BLaER1 (cell line): ENCODE results near the gene ANKRD30BL.
"Not testable (repeated sequence)": the region's sequence is repeated elsewhere in the genome, so short reads cannot be mapped to it uniquely, and the experiment has no call there.

Experiments used
- H3K27ac ChIP-seq: shearing (Covaris generic); formaldehyde crosslinking; 2 replicates; pipeline ENCODE4 v1.8.1; 2022
- H3K27me3 ChIP-seq: shearing (Covaris generic); formaldehyde crosslinking; 2 replicates; pipeline ENCODE4 v1.8.1; 2022
- H3K36me3 ChIP-seq: shearing (Covaris generic); formaldehyde crosslinking; 2 replicates; pipeline ENCODE4 v1.8.1; 2022
- H3K4me1 ChIP-seq: shearing (Covaris generic); formaldehyde crosslinking; 2 replicates; pipeline ENCODE4 v1.8.1; 2022
- H3K4me2 ChIP-seq: shearing (Covaris generic); formaldehyde crosslinking; 2 replicates; pipeline ENCODE4 v1.8.1; 2022
- H3K4me3 ChIP-seq: shearing (Covaris generic); formaldehyde crosslinking; 2 replicates; pipeline ENCODE4 v1.8.1; 2022
- H3K9ac ChIP-seq: shearing (Covaris generic); formaldehyde crosslinking; 2 replicates; pipeline ENCODE4 v1.8.1; 2022
- H3K9me3 ChIP-seq: shearing (Covaris generic); formaldehyde crosslinking; 2 replicates; pipeline ENCODE4 v1.8.1; 2022
- H4K20me1 ChIP-seq: shearing (Covaris generic); formaldehyde crosslinking; 2 replicates; pipeline ENCODE4 v1.8.1; 2022

Gene ANKRD30BL

GRCh38 chr2:132161161-132162124 is at the start of gene ANKRD30BL:
TSS of gene ANKRD30BL (minus strand) at chr2:132161952. CDS start at chr2:132161705, 247 bp downstream.
- H3K36me3 ChIP-seq, H3K4me2 ChIP-seq, H3K9ac ChIP-seq, H3K27ac ChIP-seq, H4K20me1 ChIP-seq, H3K4me3 ChIP-seq, H3K27me3 ChIP-seq, H3K4me1 ChIP-seq: not testable (repeated sequence)
- H3K9me3 ChIP-seq = peaks cover 11% of the 10 kb centered on the region

- not testable (repeated sequence) for H3K9me3 ChIP-seq, H3K4me1 ChIP-seq, H3K36me3 ChIP-seq, H3K27ac ChIP-seq, H3K9ac ChIP-seq, H4K20me1 ChIP-seq, H3K4me3 ChIP-seq, H3K27me3 ChIP-seq
- H3K4me2 ChIP-seq = peak overlapping the region; percentile 22; the same call in 1 of the 2 replicates
These were observed 41.1 kb upstream of the ANKRD30BL start for GRCh38 chr2:132202866-132203265.

- not testable (repeated sequence) for H3K4me2 ChIP-seq, H4K20me1 ChIP-seq, H3K4me3 ChIP-seq, H3K4me1 ChIP-seq, H3K9me3 ChIP-seq, H3K36me3 ChIP-seq, H3K27ac ChIP-seq, H3K27me3 ChIP-seq, H3K9ac ChIP-seq
These were observed 31.1 kb upstream of the ANKRD30BL start for GRCh38 chr2:132192854-132193253.

- not testable (repeated sequence) for H3K27ac ChIP-seq, H3K4me2 ChIP-seq, H3K4me3 ChIP-seq, H4K20me1 ChIP-seq, H3K36me3 ChIP-seq, H3K9ac ChIP-seq, H3K9me3 ChIP-seq, H3K27me3 ChIP-seq, H3K4me1 ChIP-seq
These were observed 5.3 kb upstream of the ANKRD30BL start for GRCh38 chr2:132167100-132167499.

- not testable (repeated sequence) for H3K9ac ChIP-seq, H3K27me3 ChIP-seq, H3K4me1 ChIP-seq, H3K27ac ChIP-seq, H3K4me2 ChIP-seq, H3K36me3 ChIP-seq, H4K20me1 ChIP-seq, H3K4me3 ChIP-seq
- peaks cover 11% of the 10 kb centered on the region for H3K9me3 ChIP-seq
These were observed 441 bp upstream of the ANKRD30BL start for GRCh38 chr2:132162125-132162660.

- not testable (repeated sequence) for H3K4me2 ChIP-seq, H3K9me3 ChIP-seq, H3K36me3 ChIP-seq, H3K27ac ChIP-seq, H3K9ac ChIP-seq, H4K20me1 ChIP-seq, H3K4me1 ChIP-seq, H3K27me3 ChIP-seq, H3K4me3 ChIP-seq
These were observed 15.0 kb downstream of the ANKRD30BL start for GRCh38 chr2:132146774-132147173.
